K562 (cell line): Measurements from ENCODE around the gene FSD1L. TPM values are rescaled to one million over a fixed set of nuclear protein-coding genes. Genes with fewer than 3 reads are reported as not detected.
A peak's percentile ranks its signal among the peaks of the same experiment; 100 is the strongest.

Experiments used
- CC2D1A ChIP-seq: fragments of 450-650 bp; IDR thresholded peaks from 2 replicates; pipeline ENCODE4 v1.6.1; 2017; ENCODE audit warnings: mild to moderate bottlenecking
- HMG20B ChIP-seq: fragments of 250-450 bp; sonication (Bioruptor Pico); IDR thresholded peaks from 2 replicates; pipeline ENCODE4 v1.5.0; 2021; ENCODE audit warnings: mild to moderate bottlenecking
- NCOA4 ChIP-seq: fragments of 450-650 bp; IDR thresholded peaks from 2 replicates; pipeline ENCODE4 v1.6.1; 2018; ENCODE audit warnings: mild to moderate bottlenecking; ENCODE audit not compliant: partially characterized antibody
- SMARCE1 ChIP-seq: fragments of 450-650 bp; IDR thresholded peaks from 2 replicates; pipeline ENCODE4 v1.7.1; 2016; ENCODE audit warnings: mild to moderate bottlenecking
- ZNF174 ChIP-seq: fragments of 250-450 bp; sonication (Bioruptor Pico); IDR thresholded peaks from 2 replicates; pipeline ENCODE4 v1.4.0; 2020; ENCODE audit warnings: mild to moderate bottlenecking
- ZNF551 ChIP-seq: fragments of 250-450 bp; sonication (Bioruptor Pico); IDR thresholded peaks from 2 replicates; pipeline ENCODE4 v1.5.0; 2021; ENCODE audit warnings: mild to moderate bottlenecking, moderate library complexity
- ZNF586 ChIP-seq: fragments of 450-650 bp; formaldehyde crosslinking; conservative IDR thresholded peaks from 2 replicates; pipeline ENCODE4 v1.4.0; 2020; ENCODE audit warnings: mild to moderate bottlenecking, moderate library complexity
- polyA plus RNA-seq, 8 experiments: library from polyadenylated mRNA; depleted of rRNA in 4 of 8; stranded (reverse) in 5 of 8; unstranded in 3 of 8; fragments of >200 nt; fragmentation: Nextera tagmentation in 2 of 8; fragmentation: Illumina TruSeq in 1 of 8; extraction: Ambion mirVana in 2 of 8; extraction: Trizol in 1 of 8; gene quantifications; 2 replicates each; pipeline versions ENCODE4 v1.2.1 to v1.2.3, GENCODE V29; 2011 to 2014; ENCODE audit warnings: inconsistent platforms in 1 of 8, missing spikeins in 1 of 8
- total RNA-seq, 7 experiments: library from RNA; depleted of rRNA in 6 of 7; stranded (reverse); fragments of >200 nt in 6 of 7; fragmentation: Illumina TruSeq in 2 of 7; extraction: Trizol in 2 of 7; gene quantifications; 2 replicates each; pipeline versions ENCODE4 v1.2.1 to v1.2.3, GENCODE V29; 2011 to 2021; ENCODE audit warnings: low replicate concordance in 1 of 7
- TF ChIP-seq, protein P1 (sequence below): IDR thresholded peaks from 2 replicates; pipeline ENCODE4 v1.6.1; 2016; ENCODE audit warnings: missing genetic modification characterization, missing compliant biosample characterization
- TF ChIP-seq, protein P2 (sequence below): sonication (generic); formaldehyde crosslinking; IDR thresholded peaks from 2 replicates; pipeline ENCODE4 v1.8.0; 2023; ENCODE audit warnings: mild to moderate bottlenecking, missing genetic modification reagents
- TF ChIP-seq, protein P3 (sequence below), 2 experiments: fragments of 450-650 bp in 1 of 2; sonication (generic) in 1 of 2; formaldehyde crosslinking; conservative IDR thresholded peaks; 2 replicates each; pipeline versions ENCODE4 v1.4.0 to v1.8.1; 2020 to 2022; ENCODE audit warnings: mild to moderate bottlenecking in 1 of 2, missing genetic modification reagents in 1 of 2
- TF ChIP-seq, protein P4 (sequence below): sonication (generic); IDR thresholded peaks from 2 replicates; pipeline ENCODE4 v1.6.1; 2016

Gene FSD1L
- total and polyA plus RNA-seq, 9 of the 15 experiments (the other 6 are each of a cell fraction or from before 2014, with no cell fraction given), result 0.95 to 4.2 (median 2.1) TPM

DNA sequence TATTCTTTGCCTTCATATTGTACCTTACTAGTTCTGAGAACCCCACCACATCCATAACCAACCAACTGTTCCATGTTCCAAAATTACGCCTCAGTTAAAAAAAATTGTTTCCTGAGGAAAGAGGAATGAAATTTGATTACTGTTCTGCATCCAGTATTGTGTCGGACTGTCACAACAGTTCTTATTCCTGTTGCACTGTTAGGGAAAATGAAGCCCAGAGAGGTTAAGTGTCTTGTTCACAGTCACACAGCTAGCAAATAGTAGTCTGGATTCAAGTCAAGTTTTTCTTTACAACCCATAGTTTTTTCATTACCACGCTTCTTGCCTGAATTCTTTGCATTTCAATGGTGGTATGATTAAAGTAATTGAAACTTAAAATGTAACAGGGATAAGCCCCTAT, 4.4 kb downstream of the FSD1L start (continued):
- TF ChIP-seq, protein P1, sequence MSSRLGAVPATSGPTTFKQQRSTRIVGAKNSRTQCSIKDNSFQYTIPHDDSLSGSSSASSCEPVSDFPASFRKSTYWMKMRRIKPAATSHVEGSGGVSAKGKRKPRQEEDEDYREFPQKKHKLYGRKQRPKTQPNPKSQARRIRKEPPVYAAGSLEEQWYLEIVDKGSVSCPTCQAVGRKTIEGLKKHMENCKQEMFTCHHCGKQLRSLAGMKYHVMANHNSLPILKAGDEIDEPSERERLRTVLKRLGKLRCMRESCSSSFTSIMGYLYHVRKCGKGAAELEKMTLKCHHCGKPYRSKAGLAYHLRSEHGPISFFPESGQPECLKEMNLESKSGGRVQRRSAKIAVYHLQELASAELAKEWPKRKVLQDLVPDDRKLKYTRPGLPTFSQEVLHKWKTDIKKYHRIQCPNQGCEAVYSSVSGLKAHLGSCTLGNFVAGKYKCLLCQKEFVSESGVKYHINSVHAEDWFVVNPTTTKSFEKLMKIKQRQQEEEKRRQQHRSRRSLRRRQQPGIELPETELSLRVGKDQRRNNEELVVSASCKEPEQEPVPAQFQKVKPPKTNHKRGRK (tag), result no peak
- no peak for TF ChIP-seq HMG20B (CRISPR knock-in tag)
- no peak for TF ChIP-seq ZNF551 (CRISPR knock-in tag)
- TF ChIP-seq, protein P2, sequence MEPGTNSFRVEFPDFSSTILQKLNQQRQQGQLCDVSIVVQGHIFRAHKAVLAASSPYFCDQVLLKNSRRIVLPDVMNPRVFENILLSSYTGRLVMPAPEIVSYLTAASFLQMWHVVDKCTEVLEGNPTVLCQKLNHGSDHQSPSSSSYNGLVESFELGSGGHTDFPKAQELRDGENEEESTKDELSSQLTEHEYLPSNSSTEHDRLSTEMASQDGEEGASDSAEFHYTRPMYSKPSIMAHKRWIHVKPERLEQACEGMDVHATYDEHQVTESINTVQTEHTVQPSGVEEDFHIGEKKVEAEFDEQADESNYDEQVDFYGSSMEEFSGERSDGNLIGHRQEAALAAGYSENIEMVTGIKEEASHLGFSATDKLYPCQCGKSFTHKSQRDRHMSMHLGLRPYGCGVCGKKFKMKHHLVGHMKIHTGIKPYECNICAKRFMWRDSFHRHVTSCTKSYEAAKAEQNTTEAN (CRISPR knock-in tag), result no peak
- no peak for TF ChIP-seq CC2D1A
- TF ChIP-seq ZNF586 (CRISPR knock-in tag), result no peak
- TF ChIP-seq SMARCE1, result no peak
- TF ChIP-seq ZNF174 (CRISPR knock-in tag), result no peak
- no peak for TF ChIP-seq NCOA4
- TF ChIP-seq, protein P3, sequence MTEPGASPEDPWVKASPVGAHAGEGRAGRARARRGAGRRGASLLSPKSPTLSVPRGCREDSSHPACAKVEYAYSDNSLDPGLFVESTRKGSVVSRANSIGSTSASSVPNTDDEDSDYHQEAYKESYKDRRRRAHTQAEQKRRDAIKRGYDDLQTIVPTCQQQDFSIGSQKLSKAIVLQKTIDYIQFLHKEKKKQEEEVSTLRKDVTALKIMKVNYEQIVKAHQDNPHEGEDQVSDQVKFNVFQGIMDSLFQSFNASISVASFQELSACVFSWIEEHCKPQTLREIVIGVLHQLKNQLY (CRISPR knock-in tag; conservative IDR thresholded peaks at IDR 0.05), result no peak
- TF ChIP-seq, protein P4, sequence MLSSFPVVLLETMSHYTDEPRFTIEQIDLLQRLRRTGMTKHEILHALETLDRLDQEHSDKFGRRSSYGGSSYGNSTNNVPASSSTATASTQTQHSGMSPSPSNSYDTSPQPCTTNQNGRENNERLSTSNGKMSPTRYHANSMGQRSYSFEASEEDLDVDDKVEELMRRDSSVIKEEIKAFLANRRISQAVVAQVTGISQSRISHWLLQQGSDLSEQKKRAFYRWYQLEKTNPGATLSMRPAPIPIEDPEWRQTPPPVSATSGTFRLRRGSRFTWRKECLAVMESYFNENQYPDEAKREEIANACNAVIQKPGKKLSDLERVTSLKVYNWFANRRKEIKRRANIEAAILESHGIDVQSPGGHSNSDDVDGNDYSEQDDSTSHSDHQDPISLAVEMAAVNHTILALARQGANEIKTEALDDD, result 0 out of 2 replicates have a peak, but pooled peaks have one; percentile 30
